Activated T-cell treated with anti-CD3 and anti-CD28 coated beads for 48 hours (primary cell): ENCODE measurements around the gene DYRK1A.

Experiments
- DNase-seq: peaks from one replicate; pipeline ENCODE4 v3.0.0-alpha.2; 2020; ENCODE audit warnings: low read depth

Gene DYRK1A

GRCh38 chr21:37419228-37419906 lies 52.8 kb downstream of the DYRK1A start:
- DNase-seq = no peak

DNA sequence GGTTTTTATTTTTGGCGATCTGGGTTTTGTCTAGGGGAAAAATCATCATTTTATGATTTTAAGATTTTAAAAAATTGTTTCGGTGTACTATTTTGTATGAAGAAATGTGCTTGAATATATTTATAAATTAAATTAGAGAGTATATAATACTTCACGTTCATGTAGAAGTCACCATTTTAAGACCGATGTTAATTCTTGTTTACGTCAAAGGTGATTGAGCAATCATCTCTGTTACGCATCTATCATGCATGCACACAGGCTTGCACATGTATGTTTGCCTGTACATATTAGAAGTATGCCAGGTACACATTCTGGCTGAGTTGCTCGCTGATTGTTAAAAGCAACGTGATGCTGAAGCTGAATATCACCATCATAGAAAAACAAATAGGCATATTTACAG lies 54.7 kb downstream of the DYRK1A start:
- DNase-seq = no peak

GRCh38 chr21:37422382-37422781 lies 55.8 kb downstream of the DYRK1A start:
- no peak for DNase-seq

GRCh38 chr21:37423103-37423502 lies 56.5 kb downstream of the DYRK1A start:
- DNase-seq = no peak

DNA sequence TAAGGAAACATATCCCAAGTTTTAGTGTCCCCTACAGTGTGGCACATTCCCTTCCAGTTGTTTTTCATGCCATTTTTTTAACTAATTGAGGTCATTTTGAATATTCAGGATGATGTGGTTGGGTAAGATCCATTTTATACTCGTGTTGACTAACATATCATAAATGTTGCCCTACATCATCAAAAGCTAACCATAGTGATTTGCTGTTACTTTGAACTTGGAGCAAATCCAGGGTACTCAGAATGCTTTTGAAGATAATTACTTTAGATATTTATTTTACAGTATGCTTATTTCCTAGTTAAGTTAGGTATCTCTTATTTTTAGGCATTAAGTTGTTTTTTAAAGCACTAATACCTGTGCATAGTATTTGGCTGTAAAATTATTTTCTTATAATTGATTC lies 57.8 kb downstream of the DYRK1A start:
- no peak for DNase-seq

- DNase-seq = no peak
Observed at GRCh38 chr21:37425001-37425400, 58.4 kb downstream of the DYRK1A start.

GRCh38 chr21:37425684-37426083 lies 59.1 kb downstream of the DYRK1A start:
- DNase-seq = no peak

DNA sequence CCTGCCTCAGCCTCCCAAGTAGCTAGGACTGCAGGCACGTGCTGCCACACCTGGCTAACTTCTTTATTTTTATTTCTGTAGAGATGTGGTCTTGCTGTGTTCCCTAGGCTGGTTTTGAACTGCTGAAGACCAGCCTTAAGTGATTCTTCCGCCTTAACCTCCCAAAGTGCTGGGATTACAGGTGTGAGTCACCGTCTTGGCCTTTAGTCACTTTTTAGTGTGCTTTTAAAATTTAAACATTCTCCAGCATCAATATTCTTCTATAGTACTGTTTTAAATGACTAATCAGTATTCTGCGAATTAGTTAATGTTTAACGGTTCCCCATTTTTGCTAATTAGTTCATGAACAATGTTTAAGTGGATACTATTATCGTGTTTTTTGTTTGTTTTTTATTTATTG lies 60.6 kb downstream of the DYRK1A start:
- DNase-seq = no peak

- no peak for DNase-seq
Observed at GRCh38 chr21:37429356-37429755, 62.8 kb downstream of the DYRK1A start.

GRCh38 chr21:37430184-37430821 lies 63.7 kb downstream of the DYRK1A start:
- DNase-seq = no peak

- no peak for DNase-seq
Observed at GRCh38 chr21:37431243-37431642, 64.7 kb downstream of the DYRK1A start.

GRCh38 chr21:37432710-37433455 lies 66.3 kb downstream of the DYRK1A start:
- DNase-seq = no peak

GRCh38 chr21:37433456-37433840 lies 66.9 kb downstream of the DYRK1A start:
- DNase-seq = no peak

DNA sequence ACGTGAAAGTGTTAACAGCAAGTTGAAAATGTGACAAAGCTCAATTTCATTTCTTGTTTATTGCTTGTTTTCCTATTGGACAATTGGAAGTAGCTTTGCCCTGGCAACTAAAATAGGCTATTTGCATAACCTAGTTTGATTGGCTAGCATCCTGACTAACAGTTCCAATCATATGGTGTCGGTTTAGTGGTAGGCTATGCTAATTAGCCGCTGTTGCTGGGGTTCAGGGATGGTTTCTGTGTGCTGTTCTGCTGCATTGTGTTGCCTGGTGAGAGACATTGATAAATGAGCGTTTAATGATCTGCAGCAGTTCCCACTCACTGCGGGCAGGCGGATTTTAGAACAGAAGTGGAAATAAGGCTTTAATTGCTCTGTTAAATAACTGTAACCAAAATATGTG lies 68.5 kb downstream of the DYRK1A start:
- DNase-seq = no peak

- no peak for DNase-seq
Observed at GRCh38 chr21:37435711-37436110, 69.1 kb downstream of the DYRK1A start.

- no peak for DNase-seq
Observed at GRCh38 chr21:37436174-37436573, 69.6 kb downstream of the DYRK1A start.

DNA sequence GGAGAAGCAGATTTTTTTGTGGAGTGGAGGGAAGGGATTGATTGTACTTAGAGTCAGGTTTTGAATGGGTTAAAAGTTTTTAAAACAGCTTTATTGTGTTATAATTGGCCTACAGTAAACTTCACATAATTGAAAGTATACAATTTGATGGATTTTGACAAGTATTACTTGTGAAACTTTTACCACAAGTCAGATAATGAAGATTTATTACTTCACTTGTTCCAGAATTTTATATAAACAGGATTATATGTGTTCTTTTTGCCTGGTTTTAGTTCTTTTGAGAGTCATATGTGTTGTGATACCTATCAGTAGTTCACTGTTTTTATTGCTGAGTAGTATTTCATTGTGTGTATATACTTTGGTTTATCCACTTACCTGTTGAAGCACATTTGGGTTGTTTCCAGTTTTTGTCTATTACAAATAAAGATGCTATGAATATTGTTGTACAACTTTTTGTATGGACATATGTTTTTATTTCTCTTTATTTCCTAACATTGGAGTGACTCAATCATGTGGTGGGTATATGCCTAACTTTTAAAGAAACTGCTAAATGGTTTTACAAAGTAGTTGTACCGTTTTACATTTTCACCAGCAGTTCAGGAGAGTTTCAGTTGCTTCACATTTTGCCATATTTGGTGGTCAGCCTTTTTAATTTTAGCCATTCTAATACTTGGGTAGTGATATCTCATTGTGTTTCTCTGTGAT lies 71.0 kb downstream of the DYRK1A start:
- DNase-seq = no peak

DNA sequence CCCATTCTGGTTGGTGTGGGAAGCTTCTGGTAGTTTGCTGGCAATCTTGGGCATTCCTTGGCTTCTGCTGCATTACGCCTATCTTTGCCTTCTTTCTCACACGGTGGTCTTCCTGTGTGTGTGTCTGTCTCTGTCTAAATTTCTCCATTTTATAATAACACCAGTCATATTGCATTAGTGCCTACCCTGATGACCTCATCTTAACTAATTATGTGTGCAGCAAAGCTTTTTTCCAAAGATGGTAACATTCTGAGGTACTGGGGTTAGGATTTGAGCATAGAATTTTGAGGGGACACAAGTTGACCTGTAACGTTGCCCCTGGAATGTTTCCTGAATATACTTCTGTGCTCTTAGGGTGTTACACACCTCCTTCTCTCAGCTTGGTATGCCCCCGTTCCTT lies 77.1 kb downstream of the DYRK1A start:
- no peak for DNase-seq

DNA sequence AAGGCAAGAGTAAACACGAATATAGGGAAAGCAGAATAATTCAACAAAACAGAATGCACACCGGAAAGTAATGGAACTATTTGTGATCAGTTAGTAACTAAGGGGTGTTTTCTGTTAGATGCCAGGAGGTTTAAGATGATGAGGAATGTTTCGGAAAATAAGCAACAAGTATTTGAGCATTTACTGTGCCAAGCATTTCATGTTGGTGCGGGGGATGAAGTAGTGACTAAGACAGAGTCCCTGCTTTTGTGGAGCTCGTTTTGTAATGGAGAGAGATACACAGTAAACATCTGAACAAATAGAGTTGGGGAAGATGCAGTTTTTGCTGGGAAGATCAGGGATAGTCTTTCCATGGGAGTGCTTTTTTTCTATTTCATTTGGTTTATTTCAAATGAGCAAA lies 78.7 kb downstream of the DYRK1A start:
- no peak for DNase-seq

GRCh38 chr21:37446552-37446951 lies 80.0 kb downstream of the DYRK1A start:
- DNase-seq = no peak

DNA sequence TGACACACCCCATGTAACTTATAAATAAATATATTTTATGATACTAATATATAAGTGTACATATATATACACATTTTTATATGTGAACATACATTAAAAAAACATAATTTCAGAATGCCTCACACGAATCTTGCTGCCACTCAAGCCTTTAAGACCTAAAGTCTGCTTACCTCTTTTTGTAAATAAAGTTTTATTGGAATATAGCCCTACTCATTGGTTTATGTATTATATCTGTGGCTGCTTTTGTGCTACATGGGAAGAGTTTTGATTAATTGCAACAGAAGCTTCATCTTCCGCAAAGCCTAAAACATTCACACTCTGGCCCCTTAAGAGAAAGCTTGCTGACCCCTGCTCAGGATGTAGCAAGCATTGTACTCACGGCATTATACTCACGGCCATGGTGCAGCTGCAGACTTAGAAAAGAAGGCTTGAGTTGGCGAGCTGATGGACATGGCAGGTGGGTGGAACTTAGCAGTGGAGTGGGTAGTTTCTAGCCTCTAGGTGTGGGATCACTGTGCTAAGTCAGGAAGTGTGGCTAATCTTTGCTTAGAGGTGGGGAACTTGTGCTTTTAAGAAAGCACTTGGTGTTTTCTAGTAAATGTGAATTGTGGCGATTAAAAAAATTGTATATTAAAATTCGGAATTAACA lies 80.8 kb downstream of the DYRK1A start:
- no peak for DNase-seq

DNA sequence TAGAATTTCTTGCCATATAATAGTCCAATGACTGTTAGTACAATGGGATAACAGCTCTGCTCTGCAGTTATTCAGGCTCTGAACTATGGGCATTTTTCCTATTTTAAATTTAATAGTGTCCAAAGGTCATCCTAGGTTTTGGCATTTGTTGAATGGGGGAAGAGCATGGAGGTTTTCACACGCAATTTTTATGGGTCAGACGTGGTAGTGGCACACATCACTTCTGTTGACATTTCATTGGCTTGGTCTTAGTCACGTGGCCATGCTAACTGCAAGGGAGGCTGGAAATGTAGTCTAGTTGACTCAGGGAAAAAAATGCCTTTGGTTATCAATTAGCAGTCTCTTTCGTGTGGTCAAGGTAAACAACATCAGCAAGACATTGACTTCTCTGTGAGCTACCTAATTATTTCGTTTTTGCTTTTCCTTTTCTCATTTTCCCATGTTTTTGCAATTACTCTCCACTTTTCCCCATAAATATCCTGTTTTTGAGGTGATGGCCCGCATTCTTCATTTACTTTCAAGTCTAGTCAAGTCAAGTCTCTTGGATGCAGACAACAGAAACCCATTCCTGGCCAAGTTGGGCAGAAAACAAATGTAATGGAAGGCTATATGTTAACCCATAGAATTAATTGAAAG lies 82.8 kb downstream of the DYRK1A start:
- no peak for DNase-seq
